Measurements from ENCODE around the gene LRP1B. TPM values are rescaled to one million over a fixed set of nuclear protein-coding genes. Genes with fewer than 3 reads are reported as not detected.
"Not testable (repeated sequence)": the region's sequence is repeated elsewhere in the genome, so short reads cannot be mapped to it uniquely, and the experiment has no call there.

Gene LRP1B
- total RNA-seq, 4 donors from 2014 or later = 3.6 to 10.1 (median 6.1) TPM

- DNase-seq (ENCODE audit: low spot score) (no peak), ATAC-seq (ENCODE audit: low FRiP score) (no peak)
- TF ChIP-seq, protein P1, sequence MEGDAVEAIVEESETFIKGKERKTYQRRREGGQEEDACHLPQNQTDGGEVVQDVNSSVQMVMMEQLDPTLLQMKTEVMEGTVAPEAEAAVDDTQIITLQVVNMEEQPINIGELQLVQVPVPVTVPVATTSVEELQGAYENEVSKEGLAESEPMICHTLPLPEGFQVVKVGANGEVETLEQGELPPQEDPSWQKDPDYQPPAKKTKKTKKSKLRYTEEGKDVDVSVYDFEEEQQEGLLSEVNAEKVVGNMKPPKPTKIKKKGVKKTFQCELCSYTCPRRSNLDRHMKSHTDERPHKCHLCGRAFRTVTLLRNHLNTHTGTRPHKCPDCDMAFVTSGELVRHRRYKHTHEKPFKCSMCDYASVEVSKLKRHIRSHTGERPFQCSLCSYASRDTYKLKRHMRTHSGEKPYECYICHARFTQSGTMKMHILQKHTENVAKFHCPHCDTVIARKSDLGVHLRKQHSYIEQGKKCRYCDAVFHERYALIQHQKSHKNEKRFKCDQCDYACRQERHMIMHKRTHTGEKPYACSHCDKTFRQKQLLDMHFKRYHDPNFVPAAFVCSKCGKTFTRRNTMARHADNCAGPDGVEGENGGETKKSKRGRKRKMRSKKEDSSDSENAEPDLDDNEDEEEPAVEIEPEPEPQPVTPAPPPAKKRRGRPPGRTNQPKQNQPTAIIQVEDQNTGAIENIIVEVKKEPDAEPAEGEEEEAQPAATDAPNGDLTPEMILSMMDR (IDR thresholded peaks at IDR 0.05) = no peak
These were observed 1476.3 kb downstream of the LRP1B start for GRCh38 chr2:140654565-140654964.

GRCh38 chr2:140650825-140651224 is 1480.0 kb downstream of the LRP1B start:
- TF ChIP-seq, protein P1 (IDR thresholded peaks at IDR 0.05) = no peak
- DNase-seq (ENCODE audit: low spot score) = no peak
- ATAC-seq (ENCODE audit: low FRiP score) = no peak

DNA sequence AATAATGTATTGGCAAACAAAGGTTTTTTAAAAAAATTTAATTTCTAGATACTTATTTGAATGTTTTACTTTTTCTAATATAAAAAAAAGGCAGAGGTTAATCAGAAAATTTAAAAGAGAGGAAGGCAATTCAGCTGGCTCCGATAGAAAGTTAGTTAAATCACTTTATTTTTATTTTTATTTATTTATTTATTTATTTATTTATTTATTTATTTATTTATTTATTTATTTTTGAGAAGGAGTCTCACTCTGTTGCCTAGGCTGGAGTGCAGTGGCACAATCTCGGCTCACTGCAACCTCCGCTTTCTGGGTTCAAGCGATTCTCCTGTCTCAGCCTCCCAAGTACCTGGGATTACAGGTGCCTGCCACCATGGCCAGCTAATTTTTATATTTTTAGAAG is 1480.7 kb downstream of the LRP1B start:
- DNase-seq (ENCODE audit: low spot score); ATAC-seq (ENCODE audit: low FRiP score): not testable (repeated sequence)

DNA sequence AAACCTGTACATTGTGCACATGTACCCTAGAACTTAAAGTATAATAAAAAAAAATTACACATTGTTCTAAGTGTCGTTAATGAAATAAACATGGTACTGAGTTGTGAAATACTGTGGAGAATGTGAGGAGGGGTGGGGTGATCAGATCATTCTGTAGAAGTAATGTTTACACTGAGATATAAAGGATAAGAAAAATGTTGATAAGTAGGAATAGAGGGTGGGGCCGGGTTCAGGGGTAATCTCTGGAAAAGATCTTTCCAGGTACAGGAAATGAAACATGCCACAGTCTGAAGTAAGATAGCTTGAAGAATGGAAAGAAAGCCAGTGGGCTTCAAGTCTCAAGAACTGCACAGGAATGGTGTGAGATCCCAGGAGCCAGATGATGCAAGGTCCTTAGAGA is 1482.4 kb downstream of the LRP1B start:
- DNase-seq (ENCODE audit: low spot score) (no peak), ATAC-seq (ENCODE audit: low FRiP score) (no peak)
- TF ChIP-seq, protein P1 (IDR thresholded peaks at IDR 0.05) = no peak

GRCh38 chr2:140643761-140644187 is 1487.0 kb downstream of the LRP1B start:
- TF ChIP-seq, protein P1 (IDR thresholded peaks at IDR 0.05) = no peak
- DNase-seq (ENCODE audit: low spot score) (no peak), ATAC-seq (ENCODE audit: low FRiP score) (no peak)

DNA sequence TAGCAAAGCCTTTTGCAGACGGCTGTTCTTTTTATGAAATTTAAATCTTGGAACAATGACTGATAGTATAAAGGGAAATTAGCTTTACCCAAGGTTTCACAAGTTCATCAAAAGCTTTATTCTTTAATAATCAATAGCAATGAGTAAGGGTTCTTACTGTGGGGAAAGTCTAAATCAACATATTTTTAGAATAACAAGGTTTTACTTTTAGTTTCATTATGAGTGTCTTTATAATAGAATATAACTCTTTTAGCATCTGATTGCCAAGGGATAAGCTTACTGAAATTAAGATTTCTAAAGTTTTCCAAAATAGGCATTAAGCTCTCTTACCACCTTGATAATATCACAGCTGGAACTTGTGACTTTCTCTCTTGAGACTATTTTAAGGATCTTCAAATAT is 1489.7 kb downstream of the LRP1B start:
- TF ChIP-seq, protein P1 (IDR thresholded peaks at IDR 0.05) = no peak
- DNase-seq (ENCODE audit: low spot score) = no peak
- ATAC-seq (ENCODE audit: low FRiP score) = no peak

GRCh38 chr2:140639628-140640027 is 1491.2 kb downstream of the LRP1B start:
- TF ChIP-seq, protein P1 (IDR thresholded peaks at IDR 0.05) = no peak
- DNase-seq (ENCODE audit: low spot score) = no peak
- ATAC-seq (ENCODE audit: low FRiP score) = no peak

DNA sequence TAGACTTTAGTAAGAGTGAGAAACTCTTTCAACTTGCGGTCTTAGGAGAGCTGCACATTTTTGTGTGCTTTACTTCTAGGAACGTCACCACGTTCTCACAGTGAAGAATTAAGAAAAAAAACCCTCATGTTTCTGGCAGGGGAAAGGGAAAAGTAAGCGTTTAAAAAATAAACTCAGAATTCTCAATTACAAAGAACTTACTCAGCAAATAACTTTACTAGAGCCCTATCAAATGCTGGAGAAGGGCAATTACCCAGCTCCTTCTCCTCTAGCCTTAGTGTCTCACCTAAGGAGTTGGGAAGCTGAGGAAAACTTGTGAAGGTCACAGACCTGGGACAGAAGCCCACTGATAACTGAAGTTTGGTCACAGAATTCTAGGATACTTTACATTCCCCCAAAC is 1500.3 kb downstream of the LRP1B start:
- TF ChIP-seq, protein P1 (IDR thresholded peaks at IDR 0.05) = no peak
- no peak for ATAC-seq (ENCODE audit: low FRiP score)

More for the DNA sequence above, 1500.3 kb downstream of the LRP1B start:
- DNase-seq (ENCODE audit: low spot score) = no peak

Measured in omental fat pad (tissue), 4 donors.